NCI-H748 (cell line): ENCODE results near the gene RRBP1.
"Not testable (repeated sequence)": the region's sequence is repeated elsewhere in the genome, so short reads cannot be mapped to it uniquely, and the experiment has no call there.

Source experiments
- DNase-seq: peaks from one replicate; lab custom pipeline; 2025; ENCODE audit not compliant: unreplicated experiment; lab: John Stamatoyannopoulos, UW

Gene RRBP1

DNA sequence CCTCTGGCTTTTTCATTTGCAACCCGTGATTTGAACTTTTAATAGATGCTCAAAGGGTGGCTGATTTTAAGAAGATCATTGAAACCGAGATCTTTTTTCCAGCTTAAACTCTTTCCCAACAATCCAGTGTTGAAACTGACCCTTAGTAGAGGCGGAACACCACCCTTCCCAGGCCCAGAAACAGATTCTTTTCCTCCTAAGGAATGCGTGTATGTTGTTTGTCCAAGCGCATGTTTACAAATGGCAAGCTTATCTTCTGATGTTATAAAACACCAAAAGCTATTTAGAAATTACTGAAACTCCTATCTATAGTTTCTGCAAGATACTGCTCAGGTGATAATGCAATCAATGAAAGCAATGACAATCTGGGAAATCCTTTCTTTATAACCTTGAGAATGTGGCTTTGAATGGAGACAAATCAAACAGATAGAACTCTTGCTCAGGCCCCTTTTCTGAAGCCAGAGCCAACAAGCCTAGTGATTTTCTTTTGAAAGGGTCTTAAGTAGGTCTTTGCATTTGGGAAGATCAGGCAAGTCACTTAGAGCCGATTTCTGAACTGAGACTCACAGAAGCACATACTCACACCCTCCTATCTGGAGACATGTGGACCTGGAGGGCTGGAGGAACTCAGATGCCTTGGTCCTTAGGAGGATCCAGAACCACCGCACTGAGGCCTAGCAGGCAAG is 26.8 kb upstream of the RRBP1 start:
- no peak for DNase-seq

DNA sequence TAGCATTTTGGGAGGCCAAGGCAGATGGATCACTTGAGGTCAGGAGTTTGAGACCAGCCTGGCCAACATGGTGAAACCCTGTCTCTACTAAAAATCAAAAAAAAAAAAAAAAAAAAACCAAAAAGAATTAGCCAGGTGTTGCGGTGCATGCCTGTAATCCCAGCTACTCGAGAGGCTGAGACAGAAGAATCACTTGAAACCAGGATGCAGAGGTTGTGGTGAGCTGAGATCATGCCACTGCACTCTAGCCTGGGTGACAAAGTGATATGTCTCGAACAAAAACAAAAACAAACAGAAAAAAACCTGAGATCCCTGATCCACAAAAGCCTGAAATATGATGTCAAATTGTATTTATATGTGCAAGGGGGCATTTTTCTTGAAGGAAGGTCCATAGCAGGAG is 25.9 kb upstream of the RRBP1 start:
- not testable (repeated sequence) for DNase-seq

DNA sequence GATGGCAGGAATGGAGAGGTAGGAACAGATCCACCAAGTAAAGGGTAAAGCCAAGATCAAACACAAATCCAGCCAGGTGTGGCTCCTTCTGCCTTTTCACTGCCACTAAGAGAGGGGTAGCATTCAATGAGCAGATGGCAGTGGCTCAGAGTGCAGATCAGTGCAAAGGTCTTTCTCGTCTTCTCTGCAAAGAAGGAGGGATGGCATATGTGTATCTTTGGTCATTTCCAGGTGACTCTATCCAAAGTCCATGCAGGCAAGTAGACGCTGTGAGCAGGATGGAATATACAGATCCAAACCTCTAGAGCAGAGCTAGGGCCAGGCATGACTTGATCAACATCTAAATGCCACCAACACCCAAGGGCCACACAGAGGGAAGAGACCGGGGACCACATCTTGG is 24.6 kb upstream of the RRBP1 start:
- DNase-seq = no peak

DNA sequence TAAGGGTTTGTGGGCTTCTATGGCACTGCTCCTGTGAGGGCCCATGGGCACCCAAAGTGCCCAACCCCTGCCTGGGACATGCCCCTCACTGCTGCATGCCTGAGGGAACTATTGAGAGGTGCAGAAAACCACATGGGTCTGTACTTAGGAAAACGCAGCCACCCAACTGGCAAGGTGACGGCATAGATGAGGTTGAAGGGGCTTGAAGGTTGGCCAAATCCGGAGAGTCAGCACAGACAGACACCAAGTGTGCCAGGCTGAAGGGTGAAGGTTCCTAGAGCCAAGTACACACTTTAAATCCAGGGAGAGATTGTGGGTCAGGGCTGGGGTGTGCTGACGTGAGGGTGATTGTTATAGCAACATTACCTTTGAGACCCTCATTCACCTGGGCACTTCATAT is 23.9 kb upstream of the RRBP1 start:
- no peak for DNase-seq

DNA sequence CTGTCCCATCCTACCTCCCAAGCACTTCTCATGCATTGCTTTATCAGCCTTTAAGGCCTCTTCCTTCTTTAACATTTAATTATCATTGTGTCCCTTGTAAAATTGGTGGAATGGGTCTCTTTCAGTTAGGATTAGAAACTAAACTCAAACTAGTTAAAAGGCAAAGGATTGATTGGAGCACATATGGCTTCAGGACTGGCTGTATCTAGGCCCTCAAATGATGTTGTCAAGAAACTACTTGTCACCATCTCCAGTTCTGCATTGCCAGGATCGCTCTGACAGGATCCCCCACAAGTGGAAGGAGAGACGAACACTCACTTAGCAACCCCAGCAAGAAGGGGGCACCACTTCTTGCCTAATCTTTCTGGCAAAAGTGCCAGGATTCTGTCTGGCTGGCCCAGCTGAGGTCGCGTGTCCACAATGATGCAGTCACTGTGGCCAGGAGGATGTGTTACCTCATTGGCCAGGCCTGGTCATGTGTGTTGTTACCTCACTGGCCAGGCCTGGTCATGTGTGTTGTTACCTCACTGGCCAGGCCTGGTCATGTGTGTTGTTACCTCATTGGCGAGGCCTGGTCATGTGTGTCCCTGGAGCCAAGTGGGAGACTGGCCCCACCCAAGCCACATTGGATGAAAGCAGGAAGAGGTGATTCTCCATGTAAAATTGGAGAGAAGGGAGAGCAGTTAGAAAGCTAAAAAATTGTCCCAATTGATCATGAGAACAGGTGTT is 22.7 kb upstream of the RRBP1 start:
- no peak for DNase-seq

DNA sequence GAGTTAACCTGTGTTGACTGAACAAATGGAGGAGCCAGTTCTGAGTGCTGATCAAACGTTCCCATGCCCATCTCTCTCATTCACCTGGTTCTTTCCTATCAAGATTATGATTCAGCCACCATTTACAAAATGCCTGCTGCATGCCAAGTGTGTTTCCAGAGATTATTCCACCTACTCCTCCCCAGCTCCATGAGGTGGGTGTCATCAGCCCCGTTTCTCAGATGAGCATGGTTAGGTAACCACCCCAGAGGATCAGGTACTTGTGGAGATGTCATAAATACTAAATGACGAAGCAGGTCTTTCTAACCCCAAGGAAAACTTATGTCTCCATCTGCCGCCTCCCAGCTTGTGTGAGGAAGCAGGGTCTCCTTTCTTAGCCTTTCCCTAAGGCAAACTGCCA is 19.8 kb upstream of the RRBP1 start:
- no peak for DNase-seq

DNA sequence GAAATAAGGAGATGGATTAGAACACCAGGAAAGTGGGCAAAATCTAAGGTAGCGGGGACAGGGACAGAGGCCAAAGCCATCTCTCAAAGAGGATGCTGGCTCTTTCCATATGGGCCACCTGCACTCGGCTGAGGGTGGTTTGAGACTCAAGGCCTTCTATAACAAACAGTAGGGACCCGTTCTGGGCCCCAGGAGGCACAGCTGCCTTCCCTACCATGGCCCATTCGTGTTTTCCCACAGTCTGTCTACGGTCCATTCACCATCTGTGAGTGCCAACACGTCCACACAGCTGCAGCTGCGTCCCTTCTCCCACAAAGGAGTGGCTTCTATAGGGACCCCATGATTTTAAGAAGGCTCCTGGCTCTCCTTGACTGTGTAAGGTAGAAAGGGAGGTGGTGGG is 18.6 kb upstream of the RRBP1 start:
- DNase-seq = no peak

DNA sequence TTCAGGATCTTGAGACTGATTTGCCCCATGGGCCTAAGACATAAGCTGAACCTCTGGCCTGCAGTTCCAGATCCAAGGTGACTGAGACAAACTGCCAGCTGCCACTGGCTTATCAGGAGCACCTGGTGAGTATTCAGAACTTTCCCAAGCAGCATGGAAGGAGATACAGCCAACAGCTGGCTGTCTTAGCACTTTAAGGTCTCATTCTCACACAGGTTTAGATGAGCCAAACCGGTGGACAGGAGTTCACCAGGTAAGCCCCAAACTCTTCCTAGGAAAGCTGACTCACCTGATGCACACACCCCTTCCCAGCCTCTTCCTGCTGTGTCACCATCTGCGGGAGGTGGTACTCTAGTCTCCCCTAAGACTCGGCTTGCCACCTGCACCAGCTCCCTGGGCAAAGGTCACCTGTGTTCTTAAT is 17.9 kb upstream of the RRBP1 start, which contains the start of gene BANF2:
BANF2 (plus strand) TSS at position 36 of the 421 bp plus-strand sequence. CDS start 25,060 bp downstream, outside the sequence.
- DNase-seq = no peak

DNA sequence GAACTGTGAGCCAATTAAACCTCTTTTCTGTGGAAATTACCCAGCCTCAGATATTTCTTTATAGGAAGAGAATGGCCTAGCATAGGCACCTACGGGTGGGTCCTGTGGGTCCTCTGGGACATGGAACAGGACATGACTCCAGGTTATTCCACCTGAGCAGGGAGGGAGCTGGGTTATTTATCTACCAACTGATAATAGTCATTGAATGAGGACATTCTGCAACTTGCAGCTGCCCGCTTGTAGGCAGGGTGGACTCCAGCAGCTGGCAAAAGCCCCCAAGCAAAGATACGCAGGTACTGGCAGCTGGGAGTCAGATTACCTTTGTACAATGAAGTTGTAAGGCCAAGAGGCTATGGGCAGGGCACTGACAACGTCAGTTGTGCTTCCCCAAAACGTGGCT is 16.3 kb upstream of the RRBP1 start:
- peak; percentile 38 for DNase-seq

DNA sequence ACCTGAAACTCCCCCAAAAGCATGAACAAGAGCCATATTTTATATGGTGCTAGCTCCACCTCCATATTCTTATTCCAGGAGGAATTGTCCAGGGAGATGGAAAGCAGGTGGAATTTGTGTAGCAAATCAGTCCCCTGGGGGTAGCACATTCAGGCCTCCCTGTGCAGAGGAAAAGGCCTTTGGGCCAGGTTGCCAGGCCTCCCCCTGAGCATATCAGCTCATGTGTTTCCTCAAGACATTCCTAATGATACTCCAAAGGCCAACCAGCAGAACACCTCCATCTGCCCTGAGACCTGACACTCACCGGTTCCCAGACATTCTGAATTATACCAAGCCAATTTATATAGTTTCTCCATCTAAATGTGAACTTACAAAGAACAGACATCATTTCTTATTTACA is 15.1 kb upstream of the RRBP1 start:
- no peak for DNase-seq

DNA sequence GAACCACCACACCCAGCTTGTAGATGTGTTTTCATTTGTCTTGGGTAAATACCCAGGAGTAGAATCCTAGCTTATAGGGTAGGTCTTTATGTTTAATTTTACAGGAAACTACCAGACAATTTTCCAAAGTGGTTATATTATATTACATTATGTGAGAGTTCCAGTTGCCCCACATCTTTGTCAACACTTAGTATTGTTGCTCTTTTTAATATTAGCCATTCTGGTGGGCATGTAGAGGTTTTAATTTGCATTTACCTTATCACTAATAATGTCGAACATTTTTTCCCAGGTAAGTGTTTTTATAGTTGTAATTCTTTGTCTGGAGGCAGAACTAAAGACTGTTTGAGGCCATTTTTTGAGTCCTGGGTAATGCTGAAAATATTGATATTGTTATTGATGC is 14.2 kb upstream of the RRBP1 start:
- DNase-seq = no peak

DNA sequence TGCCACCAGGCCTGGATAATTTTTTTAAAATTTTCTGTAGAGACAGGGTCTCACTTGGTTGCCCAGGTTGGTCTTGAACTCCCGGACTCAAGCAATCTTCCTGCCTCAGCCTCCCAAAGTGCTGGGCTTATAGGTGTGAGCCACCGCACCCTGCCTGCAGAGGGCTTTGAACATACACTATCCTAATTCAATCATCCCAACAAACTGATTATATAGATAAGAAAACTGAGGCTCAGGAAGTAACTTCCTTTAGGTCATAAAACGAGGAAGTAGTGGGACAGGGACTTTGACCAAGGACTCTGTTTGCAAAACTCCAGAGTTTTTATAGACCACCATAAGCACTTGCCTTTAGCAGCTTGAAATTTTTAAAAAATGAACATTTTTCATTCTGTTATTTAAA is 12.7 kb upstream of the RRBP1 start:
- no peak for DNase-seq

DNA sequence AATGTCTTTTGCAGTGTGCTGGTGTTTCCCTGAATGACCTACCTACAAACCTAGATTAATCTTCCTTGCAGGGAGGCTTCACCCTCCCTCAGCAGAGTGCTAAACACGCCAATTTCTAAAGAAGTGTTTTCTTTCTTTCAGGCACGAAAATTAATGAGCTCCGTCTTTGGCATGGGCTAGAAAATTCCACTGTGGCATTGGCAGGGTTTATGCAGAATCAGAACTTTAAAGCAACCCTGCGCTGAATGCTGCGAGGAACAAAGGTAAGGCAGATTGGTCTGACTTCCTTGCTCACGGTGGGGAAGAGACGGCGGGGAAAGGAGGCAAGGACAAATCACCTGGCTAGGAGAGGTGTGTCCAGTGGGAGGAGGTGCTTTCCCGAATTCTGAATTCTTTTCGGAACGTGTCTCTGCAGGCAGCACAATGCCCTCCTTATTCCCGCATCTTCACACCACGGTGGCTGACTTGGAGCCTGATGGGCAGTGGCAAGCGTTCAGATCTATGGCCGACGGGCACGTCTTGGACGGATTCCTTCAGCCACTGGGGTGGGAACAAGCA is 11.5 kb upstream of the RRBP1 start:
- DNase-seq = no peak

DNA sequence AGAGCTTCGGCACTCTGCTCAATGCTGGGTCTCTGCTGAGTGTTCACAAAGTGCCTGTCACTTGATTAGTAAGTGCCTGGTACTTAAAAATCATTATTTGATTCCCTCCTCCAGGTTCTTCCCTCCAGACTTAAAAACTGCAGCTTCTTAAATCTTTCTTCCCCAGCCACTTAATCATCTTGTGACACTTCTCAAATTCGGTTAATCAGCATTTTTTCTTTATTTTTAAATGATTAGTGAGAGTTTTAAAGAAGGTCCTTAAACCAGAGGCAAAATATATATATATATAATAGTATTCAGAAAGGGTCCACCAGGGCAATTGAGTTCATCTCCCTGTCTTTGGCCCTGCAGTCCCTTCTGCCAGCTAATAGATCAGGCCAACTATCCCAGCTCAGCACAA is 9.7 kb upstream of the RRBP1 start:
- no peak for DNase-seq

DNA sequence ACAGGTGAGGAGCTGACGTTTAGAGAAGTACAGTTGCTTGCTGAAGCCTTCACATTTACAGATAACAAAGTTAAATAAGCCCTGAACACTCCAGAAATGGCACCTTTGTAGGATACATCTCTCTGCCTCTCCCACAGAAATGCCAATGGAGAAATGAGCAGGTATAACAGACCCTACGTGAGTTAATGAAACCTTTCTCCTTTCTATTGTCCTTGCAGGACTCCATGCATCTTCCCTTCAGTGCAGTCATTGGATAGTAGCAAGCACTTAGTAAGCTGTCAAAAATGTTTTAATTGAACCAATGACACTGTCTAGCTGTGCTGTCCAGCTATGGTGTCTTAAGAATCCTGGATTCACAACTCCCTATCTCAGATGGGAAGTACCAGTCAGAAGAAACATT is 8.1 kb upstream of the RRBP1 start:
- no peak for DNase-seq

DNA sequence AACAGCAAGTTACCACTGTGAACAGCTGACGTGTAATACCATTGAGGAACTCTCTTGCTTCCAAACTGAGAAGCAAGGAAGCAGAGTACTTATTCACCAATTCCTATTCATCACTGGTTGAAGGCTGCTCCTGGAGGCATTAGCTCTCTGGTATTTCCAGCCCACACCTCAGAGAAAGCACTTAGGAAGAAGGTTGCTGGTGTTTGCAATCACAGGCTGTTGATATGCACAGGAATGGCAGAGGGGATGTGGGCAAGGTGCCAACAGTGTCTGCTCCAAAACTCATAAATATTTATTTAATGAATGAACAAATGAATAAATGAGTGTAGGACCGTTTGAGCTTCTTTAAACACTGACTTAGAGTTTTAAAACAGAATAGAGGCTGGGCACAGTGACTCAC is 6.9 kb upstream of the RRBP1 start:
- DNase-seq = peak; percentile 48

DNA sequence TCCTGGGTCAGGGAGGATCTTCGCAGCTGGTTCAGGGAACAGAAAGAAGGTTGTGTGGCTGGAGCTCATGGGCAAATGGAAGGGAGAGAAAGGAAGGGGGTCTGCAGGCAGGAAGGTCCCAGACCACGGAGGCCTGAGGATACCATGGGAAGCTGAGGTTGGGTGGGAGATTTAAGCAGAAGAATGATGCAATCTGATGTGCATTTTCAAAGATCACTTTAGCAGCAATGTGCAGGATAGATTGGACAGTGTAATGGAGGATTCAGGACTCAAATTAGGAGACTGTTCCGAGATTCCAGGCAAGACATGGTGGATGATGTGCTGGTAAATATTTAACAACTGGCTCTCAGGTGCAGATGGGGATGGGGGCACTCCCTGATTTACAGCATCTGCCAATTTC is 5.8 kb upstream of the RRBP1 start:
- no peak for DNase-seq

DNA sequence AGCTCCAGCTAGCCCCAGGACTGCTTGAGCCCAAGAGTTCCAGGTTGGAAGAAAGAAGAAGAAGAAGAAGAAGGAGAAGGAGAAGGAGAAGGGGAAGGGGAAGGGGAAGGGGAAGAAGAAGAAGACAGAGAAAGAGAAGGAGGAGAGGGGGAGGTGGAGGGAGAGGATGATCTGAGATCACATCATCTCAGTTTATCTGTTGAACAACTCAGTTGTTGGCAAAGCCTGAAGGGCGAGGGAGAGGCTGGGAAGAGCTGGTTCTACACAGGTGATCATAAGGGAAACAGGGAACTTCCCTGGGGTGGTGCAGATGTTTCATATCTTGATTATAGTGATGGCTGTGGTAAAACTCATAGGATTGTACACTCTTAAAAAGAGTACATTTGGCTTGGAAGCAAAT is 3.1 kb upstream of the RRBP1 start:
- no peak for DNase-seq

DNA sequence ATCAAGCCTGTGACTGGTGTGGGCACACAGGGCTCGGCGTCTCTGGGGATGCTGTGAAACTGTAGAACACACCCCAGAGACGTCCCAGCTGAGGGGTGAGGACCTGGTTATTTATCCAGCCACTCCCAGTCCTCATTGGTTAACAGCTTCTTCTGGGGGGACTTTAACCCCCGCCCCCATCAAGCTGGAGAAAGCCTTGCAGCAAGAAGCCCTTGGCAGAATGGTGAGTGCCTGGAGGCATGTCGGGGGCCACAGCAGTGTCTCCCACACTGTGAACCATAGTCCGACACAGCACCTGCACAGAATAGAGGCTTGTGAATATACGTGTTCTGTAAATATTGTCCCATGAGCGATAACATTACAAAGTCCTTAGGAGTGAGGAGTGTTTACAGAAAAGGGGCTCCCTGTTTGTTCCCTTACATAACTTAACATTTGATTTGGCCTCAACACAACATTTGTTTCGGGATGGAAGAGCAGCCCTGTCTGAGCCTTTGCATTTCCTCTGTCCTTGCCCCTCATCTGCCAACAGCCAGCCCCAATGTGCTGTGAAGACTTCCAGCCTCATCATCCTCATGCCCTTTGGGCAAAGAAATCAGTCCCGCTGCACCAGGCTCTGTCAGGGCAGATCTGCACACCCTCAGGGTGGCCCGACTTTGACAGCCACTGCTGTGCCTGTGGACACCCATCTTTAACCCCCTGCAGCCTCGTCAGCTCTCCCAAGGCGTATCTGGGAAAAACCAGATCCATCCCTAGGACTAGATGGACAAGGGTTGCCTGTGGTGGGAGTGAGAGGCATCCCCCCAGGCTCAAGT is 2.2 kb upstream of the RRBP1 start:
- DNase-seq = no peak

DNA sequence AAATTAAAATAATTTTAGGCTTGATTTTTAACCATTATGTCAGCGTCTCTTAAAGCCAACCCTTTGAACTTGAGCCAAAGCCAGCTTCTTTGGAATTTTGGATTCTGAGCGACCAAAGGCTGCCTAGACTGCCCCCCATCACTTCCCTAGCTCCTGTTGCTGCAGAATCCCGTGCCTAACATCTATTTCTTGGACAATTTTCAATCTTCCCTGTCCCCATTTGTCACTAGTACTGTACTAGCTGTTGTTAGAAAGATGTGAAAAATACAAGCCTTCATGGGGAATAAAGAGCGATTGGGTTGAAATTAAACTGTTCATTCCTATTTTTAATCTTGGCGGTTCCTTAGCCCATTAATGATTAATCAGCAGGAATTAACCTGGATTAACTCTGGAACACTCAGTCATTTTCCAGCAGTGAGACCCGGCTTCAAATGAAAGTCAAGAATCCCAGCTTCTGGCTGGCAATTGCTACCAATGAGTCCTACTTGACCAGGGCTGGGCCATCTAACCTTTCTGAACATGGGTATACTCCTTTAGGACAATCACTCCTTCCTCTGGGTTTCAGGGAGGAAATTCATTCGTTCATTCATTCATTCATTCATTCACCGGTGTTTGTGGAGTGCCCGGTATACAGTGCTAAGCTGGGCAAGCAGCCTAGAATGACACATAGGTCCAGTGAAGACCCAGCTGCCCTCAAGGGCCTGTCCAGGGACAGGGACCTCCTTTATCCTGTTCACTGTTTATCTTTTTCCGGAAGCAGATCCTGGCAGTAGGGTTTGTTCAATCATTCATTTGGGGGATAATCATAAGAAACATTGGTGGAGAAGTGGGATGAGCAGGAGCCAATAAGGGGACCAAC is 1.4 kb upstream of the RRBP1 start:
- no peak for DNase-seq

DNA sequence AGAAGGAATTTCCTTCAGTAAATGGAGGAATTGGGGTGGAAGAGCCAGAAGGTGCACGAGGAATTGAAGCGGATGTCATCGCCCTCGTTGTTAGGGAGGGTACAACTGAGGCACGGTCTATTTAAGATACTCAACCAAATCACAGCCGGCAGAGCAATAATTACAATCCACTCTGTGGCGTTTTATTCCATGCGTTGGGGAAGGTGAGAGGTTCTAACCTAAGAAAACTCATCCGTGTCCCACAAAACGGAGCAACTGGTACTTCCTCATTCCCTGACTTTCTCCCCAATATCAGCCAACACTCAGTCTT is 802 bp upstream of the RRBP1 start:
- no peak for DNase-seq
